Measurements from ENCODE around the gene CD70. TPM values are rescaled to one million over a fixed set of nuclear protein-coding genes. Genes with fewer than 3 reads are reported as not detected.
"Not testable (repeated sequence)": the region's sequence is repeated elsewhere in the genome, so short reads cannot be mapped to it uniquely, and the experiment has no call there.

Gene CD70, protein sequence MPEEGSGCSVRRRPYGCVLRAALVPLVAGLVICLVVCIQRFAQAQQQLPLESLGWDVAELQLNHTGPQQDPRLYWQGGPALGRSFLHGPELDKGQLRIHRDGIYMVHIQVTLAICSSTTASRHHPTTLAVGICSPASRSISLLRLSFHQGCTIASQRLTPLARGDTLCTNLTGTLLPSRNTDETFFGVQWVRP
- not detected in 2 replicates for total RNA-seq (2021)
- percentile 14 among the genes with signal in this experiment for Bru-seq, nascent RNA
- BruChase-seq, experiment 1, labeled RNA remaining after a 2-hour chase = percentile 13 among the genes with signal in this experiment
- percentile 21 among the genes with signal in this experiment for BruChase-seq, experiment 2, labeled RNA remaining after a 6-hour chase
- long read RNA-seq = 0 reads

DNA sequence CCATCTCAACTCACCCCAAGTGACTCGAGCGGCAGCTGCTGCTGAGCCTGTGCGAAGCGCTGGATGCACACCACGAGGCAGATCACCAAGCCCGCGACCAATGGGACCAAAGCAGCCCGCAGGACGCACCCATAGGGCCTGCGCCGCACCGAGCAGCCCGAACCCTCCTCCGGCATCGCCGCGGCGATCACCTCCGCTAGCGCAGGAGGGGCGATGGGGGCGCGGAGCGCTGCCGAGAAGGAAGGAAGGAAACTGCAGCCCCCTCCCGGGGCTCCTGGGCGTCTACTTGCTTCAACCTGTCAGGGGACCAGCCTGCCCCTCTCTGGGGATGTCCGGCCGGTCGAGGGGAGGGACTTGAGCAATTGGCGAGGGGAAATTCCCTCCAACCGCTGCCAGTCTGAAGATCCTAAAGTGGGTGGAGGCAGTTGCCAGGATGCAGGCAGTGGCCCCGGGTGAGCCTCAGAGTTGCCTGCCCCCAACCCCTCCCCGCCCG lies at the start of gene CD70:
Gene CD70, minus strand, starts transcription at position 324 of the 493 bp plus-strand sequence. Its CDS starts 148 bp downstream, at position 176.
- intact Hi-C loops (cut with micrococcal nuclease; ENCODE audit: unreplicated experiment) = no loop called here

DNA sequence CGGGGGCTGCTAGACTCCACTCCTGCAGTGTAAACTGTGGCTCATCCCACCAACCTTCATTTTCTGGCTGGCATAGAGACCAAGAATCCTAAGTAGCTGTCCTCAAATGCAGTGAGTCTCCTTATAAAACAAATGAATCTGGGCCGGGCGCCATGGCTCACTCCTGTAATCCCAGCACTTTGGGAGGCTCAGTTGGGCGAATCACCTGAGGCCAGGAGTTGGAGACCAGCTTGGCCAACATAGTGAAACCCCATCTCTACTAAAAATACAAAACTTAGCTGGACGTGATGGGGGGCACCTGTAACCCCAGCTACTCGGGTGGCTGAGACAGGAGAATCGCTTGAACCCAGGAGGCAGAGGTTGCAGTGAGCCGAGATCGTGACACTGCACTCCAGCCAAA lies 49.4 kb upstream of the CD70 start:
- POLR2A ChIA-PET (ENCODE audit: unreplicated experiment); CTCF ChIA-PET; H4K20me1 ChIP-seq (ENCODE audit: insufficient read depth); H3K9me3 ChIP-seq (ENCODE audit: insufficient read depth, low read depth); BruUV-seq (replicated peaks); H2AFZ ChIP-seq; H3K27ac ChIP-seq; H3K4me2 ChIP-seq; intact Hi-C loops (cut with micrococcal nuclease; ENCODE audit: unreplicated experiment); H3K4me3 ChIP-seq; H3K27me3 ChIP-seq (ENCODE audit: insufficient read depth, low read depth); DNase-seq; H3F3A ChIP-seq (ENCODE audit: insufficient read depth, low read depth); H3K4me1 ChIP-seq (replicated peaks; ENCODE audit: insufficient read depth); H3K79me2 ChIP-seq (ENCODE audit: low read depth); H3K36me3 ChIP-seq (ENCODE audit: low read depth); H3K9me2 ChIP-seq (ENCODE audit: insufficient read depth): not testable (repeated sequence)

More for the DNA sequence above, at the start of gene CD70:
- no peaks in the 10 kb centered on the region for H3K9me3 ChIP-seq (ENCODE audit: insufficient read depth, low read depth)
- H3K4me1 ChIP-seq (replicated peaks; ENCODE audit: insufficient read depth) = no peaks in the 10 kb centered on the region
- TF ChIP-seq EZH2 (IDR thresholded peaks at IDR 0.05; ENCODE audit: low read depth) (no peak), CTCF (conservative IDR thresholded peaks at IDR 0.05) (no peak)
- no peaks in the 10 kb centered on the region for H4K20me1 ChIP-seq (ENCODE audit: insufficient read depth)
- peaks cover 17% of the 10 kb centered on the region; the same call in 1 of the 2 replicates for H3K27me3 ChIP-seq (ENCODE audit: insufficient read depth, low read depth)
- ChIA-PET POLR2A (ENCODE audit: unreplicated experiment) (no interaction called here), CTCF (no interaction called here)
- no peak within 1 kb of the TSS for H3K27ac ChIP-seq
- no peaks in the 10 kb centered on the region for H3K36me3 ChIP-seq (ENCODE audit: low read depth)
- no peak within 1 kb of the TSS for H3K4me3 ChIP-seq
- H2AFZ ChIP-seq = no peak within 1 kb of the TSS
- no TSS peak for BruUV-seq (replicated peaks)
- H3K4me2 ChIP-seq = no peak within 1 kb of the TSS
- H3K79me2 ChIP-seq (ENCODE audit: low read depth) = no peaks in the 10 kb centered on the region
- no peak for DNase-seq
- no peaks in the 10 kb centered on the region for H3F3A ChIP-seq (ENCODE audit: insufficient read depth, low read depth)
- H3K9me2 ChIP-seq (ENCODE audit: insufficient read depth) = no peaks in the 10 kb centered on the region

DNA sequence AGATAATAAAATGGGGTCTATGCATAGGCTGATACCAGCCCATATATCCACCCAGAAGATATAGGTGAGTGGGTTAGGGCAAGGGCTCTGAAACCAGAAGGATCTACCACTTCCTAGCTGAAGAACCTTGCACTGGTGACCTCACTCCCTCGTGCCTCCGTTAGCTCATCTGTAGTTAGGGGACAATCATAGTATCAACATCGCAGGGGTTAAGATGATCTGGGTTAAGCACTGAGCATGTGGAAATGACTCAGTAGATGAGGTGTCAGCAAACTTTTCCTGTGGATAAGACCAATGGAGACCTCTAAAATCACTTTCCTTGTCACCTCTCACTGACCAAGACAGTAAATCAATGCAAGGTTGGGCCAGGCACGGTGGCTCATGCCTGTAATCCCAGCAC lies 48.5 kb upstream of the CD70 start:
- ChIA-PET POLR2A (ENCODE audit: unreplicated experiment) (no interaction called here), CTCF (no interaction called here)
- H3K36me3 ChIP-seq (ENCODE audit: low read depth) = no peaks in the 10 kb centered on the region
- H4K20me1 ChIP-seq (ENCODE audit: insufficient read depth) = no peaks in the 10 kb centered on the region
- no peaks in the 10 kb centered on the region for H3K9me3 ChIP-seq (ENCODE audit: insufficient read depth, low read depth)
- no peaks in the 10 kb centered on the region for H3K9me2 ChIP-seq (ENCODE audit: insufficient read depth)
- no peak overlapping the region; the same call in 1 of the 2 replicates for H3K27ac ChIP-seq
- no peaks in the 10 kb centered on the region for H3K79me2 ChIP-seq (ENCODE audit: low read depth)
- BruUV-seq (replicated peaks) = no TSS peak
- no peak overlapping the region for H2AFZ ChIP-seq
- intact Hi-C loops (cut with micrococcal nuclease; ENCODE audit: unreplicated experiment) = no loop called here
- no peaks in the 10 kb centered on the region for H3K27me3 ChIP-seq (ENCODE audit: insufficient read depth, low read depth)
- DNase-seq = no peak
- H3K4me2 ChIP-seq = no peak overlapping the region
- no peak overlapping the region for H3K4me3 ChIP-seq
- H3K4me1 ChIP-seq (replicated peaks; ENCODE audit: insufficient read depth) = no peaks in the 10 kb centered on the region
- peaks cover 6% of the 10 kb centered on the region; the same call in 1 of the 2 replicates for H3F3A ChIP-seq (ENCODE audit: insufficient read depth, low read depth)
- TF ChIP-seq EZH2 (IDR thresholded peaks at IDR 0.05; ENCODE audit: low read depth) (no peak), CTCF (conservative IDR thresholded peaks at IDR 0.05) (no peak)

GRCh38 chr19:6633456-6633813 lies 42.5 kb upstream of the CD70 start:
- BruUV-seq (replicated peaks); H2AFZ ChIP-seq; H3F3A ChIP-seq (ENCODE audit: insufficient read depth, low read depth); H3K4me3 ChIP-seq; H3K79me2 ChIP-seq (ENCODE audit: low read depth); H3K9me3 ChIP-seq (ENCODE audit: insufficient read depth, low read depth); H3K27ac ChIP-seq; DNase-seq; H3K4me1 ChIP-seq (replicated peaks; ENCODE audit: insufficient read depth); H3K9me2 ChIP-seq (ENCODE audit: insufficient read depth); H3K36me3 ChIP-seq (ENCODE audit: low read depth); H3K4me2 ChIP-seq; H4K20me1 ChIP-seq (ENCODE audit: insufficient read depth); H3K27me3 ChIP-seq (ENCODE audit: insufficient read depth, low read depth): not testable (repeated sequence)
- ChIA-PET CTCF (interaction anchor here (0.6 to 0.7 kb wide), 2 partner anchors 82 to 116 kb away, joined by 3 to 5 read pairs; no protein-coding TSS in a partner anchor), POLR2A (ENCODE audit: unreplicated experiment) (interaction anchor here (0.6 to 0.7 kb wide), 2 partner anchors 541 to 542 kb away, joined by 3 to 7 read pairs; no protein-coding TSS in a partner anchor)
- intact Hi-C loops (cut with micrococcal nuclease; ENCODE audit: unreplicated experiment) = loop anchor here (5.0 kb wide), 1 partner anchor 506 kb away; no protein-coding TSS in a partner anchor
